ENCODE results near the gene LHX3. TPM values are rescaled to one million over a fixed set of nuclear protein-coding genes. Genes with fewer than 3 reads are reported as not detected.

The LHX3 gene
- total and polyA plus RNA-seq, 2 donors (not counting 1 experiment from before 2014, with no cell fraction given), result not detected

DNA sequence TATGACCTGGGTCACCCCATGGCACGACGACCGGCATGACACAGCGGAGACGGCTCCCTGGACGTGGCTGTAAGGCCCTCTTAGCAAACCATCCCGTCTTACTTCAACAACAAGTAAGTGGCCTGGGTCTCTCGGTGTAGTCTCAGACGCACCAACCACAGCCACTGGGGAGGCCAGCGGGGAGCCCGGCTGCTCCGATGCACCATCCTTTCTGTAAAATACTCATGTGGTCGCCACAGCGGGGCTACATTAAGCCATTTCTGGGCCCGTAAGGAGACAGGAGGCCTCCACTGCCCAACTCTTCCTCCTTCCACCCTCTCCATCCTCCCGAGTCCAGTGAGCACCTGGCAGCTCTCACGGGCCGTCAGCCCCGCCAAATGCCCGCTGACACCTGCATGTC lies 36.0 kb upstream of the LHX3 start:
- H3K4me1 ChIP-seq (ENCODE audit: control insufficient read depth, extremely low read depth, insufficient read depth, low read length), result peaks cover 4% of the 10 kb centered on the region
- TF ChIP-seq, protein P1, sequence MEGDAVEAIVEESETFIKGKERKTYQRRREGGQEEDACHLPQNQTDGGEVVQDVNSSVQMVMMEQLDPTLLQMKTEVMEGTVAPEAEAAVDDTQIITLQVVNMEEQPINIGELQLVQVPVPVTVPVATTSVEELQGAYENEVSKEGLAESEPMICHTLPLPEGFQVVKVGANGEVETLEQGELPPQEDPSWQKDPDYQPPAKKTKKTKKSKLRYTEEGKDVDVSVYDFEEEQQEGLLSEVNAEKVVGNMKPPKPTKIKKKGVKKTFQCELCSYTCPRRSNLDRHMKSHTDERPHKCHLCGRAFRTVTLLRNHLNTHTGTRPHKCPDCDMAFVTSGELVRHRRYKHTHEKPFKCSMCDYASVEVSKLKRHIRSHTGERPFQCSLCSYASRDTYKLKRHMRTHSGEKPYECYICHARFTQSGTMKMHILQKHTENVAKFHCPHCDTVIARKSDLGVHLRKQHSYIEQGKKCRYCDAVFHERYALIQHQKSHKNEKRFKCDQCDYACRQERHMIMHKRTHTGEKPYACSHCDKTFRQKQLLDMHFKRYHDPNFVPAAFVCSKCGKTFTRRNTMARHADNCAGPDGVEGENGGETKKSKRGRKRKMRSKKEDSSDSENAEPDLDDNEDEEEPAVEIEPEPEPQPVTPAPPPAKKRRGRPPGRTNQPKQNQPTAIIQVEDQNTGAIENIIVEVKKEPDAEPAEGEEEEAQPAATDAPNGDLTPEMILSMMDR (conservative IDR thresholded peaks at IDR 0.05 in 1 of 2, IDR thresholded peaks at IDR 0.05 in 1 of 2; ENCODE audit: low read depth in 1 of 2, low read length in 2 of 2), result no peak
- TF ChIP-seq EZH2 (IDR thresholded peaks at IDR 0.05; ENCODE audit: low read length, missing control alignments), result no peak
- H3K9me3 ChIP-seq (ENCODE audit: control insufficient read depth, insufficient read depth, low read depth, low read length), result no peaks in the 10 kb centered on the region
- H3K9ac ChIP-seq (ENCODE audit: insufficient read depth, low read length), result no peak overlapping the region
- H3K36me3 ChIP-seq (ENCODE audit: control insufficient read depth, insufficient read depth, low read length), result peaks cover 2% of the 10 kb centered on the region
- no peaks in the 10 kb centered on the region for H4K20me1 ChIP-seq (ENCODE audit: control insufficient read depth, extremely low read depth, insufficient read depth, low read length)
- DNase-seq (ENCODE audit: low read depth in 2 of 2), result no peak
- H2AFZ ChIP-seq (ENCODE audit: low read length), result no peak overlapping the region
- no peak overlapping the region for H3K4me2 ChIP-seq (ENCODE audit: extremely low read depth, insufficient read depth, low read length)
- no peak overlapping the region for H3K27ac ChIP-seq (ENCODE audit: insufficient read depth, low read length)
- H3K79me2 ChIP-seq (ENCODE audit: control insufficient read depth, insufficient read depth, low read length), result peaks cover 23% of the 10 kb centered on the region
- H3K4me3 ChIP-seq (replicated peaks in 1 of 4; ENCODE audit: control extremely low read depth in 1 of 4, insufficient read depth in 1 of 4, low read depth in 3 of 4, low read length in 4 of 4), result no peak overlapping the region
- no peaks in the 10 kb centered on the region for H3K27me3 ChIP-seq (ENCODE audit: control insufficient read depth, insufficient read depth, low read length)

- Histone ChIP-seq H3K9ac (ENCODE audit: insufficient read depth, low read length) (no peak overlapping the region), H3K79me2 (ENCODE audit: control insufficient read depth, insufficient read depth, low read length) (peaks cover 22% of the 10 kb centered on the region), H3K36me3 (ENCODE audit: control insufficient read depth, insufficient read depth, low read length) (peaks cover 2% of the 10 kb centered on the region), H2AFZ (ENCODE audit: low read length) (no peak overlapping the region), H3K4me3 (replicated peaks in 1 of 4; ENCODE audit: control extremely low read depth in 1 of 4, insufficient read depth in 1 of 4, low read depth in 3 of 4, low read length in 4 of 4) (no peak overlapping the region), H3K27me3 (ENCODE audit: control insufficient read depth, insufficient read depth, low read length) (no peaks in the 10 kb centered on the region), H3K27ac (ENCODE audit: insufficient read depth, low read length) (no peak overlapping the region), H3K4me1 (ENCODE audit: control insufficient read depth, extremely low read depth, insufficient read depth, low read length) (peaks cover 4% of the 10 kb centered on the region), H3K4me2 (ENCODE audit: extremely low read depth, insufficient read depth, low read length) (no peak overlapping the region), H4K20me1 (ENCODE audit: control insufficient read depth, extremely low read depth, insufficient read depth, low read length) (no peaks in the 10 kb centered on the region), H3K9me3 (ENCODE audit: control insufficient read depth, insufficient read depth, low read depth, low read length) (no peaks in the 10 kb centered on the region)
- DNase-seq (ENCODE audit: low read depth in 2 of 2), result no peak
- no peak for TF ChIP-seq EZH2 (IDR thresholded peaks at IDR 0.05; ENCODE audit: low read length, missing control alignments)
- TF ChIP-seq, protein P1 (conservative IDR thresholded peaks at IDR 0.05 in 1 of 2, IDR thresholded peaks at IDR 0.05 in 1 of 2; ENCODE audit: low read depth in 1 of 2, low read length in 2 of 2), result no peak
These were observed 35.0 kb upstream of the LHX3 start for GRCh38 chr9:136239983-136240330.

DNA sequence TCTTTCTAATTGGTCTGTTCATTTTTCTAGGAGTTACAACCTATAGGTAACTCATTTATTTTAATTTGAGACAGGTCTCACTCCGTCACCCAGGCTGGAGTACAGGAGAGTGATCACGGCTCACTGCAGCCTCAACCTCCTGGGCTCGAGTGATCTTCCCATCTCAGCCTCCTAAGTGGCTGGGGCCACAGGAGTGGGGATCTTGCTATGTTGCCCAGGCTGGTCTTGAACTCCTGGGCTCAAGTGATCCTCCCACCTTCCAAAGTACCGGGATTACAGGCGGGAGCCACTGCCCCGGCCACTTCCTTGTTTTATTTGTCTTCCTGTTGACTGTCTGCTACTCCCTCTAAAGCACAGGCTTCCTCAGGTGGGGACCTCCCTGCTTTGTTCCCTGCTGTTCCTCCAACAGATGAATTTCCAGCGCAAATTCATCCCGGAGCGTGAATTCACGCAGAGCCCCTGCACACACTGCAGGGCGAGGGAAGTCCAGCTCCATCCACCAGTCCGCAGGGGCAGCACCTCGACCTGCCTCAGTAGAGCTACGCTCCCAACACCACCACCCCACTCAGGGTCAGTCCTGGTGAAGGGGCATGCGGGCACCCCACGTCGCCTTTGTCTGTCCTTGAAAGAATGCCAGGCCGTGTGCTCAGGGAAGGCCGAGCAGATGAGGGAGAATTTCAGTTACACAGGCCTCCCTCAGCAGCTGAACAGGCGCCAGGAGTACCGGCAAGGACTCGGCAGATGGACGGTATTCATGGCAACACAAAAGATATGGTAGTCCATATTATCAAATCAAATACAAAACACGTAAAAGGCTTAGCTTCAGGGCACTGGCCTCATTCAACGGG lies 34.4 kb upstream of the LHX3 start:
- no peak for TF ChIP-seq EZH2 (IDR thresholded peaks at IDR 0.05; ENCODE audit: low read length, missing control alignments)
- TF ChIP-seq, protein P1 (conservative IDR thresholded peaks at IDR 0.05 in 1 of 2, IDR thresholded peaks at IDR 0.05 in 1 of 2; ENCODE audit: low read depth in 1 of 2, low read length in 2 of 2), result no peak
- H3K4me2 ChIP-seq (ENCODE audit: extremely low read depth, insufficient read depth, low read length), result no peak overlapping the region
- H3K4me1 ChIP-seq (ENCODE audit: control insufficient read depth, extremely low read depth, insufficient read depth, low read length), result no peaks in the 10 kb centered on the region
- H3K27ac ChIP-seq (ENCODE audit: insufficient read depth, low read length), result no peak overlapping the region
- no peak overlapping the region for H3K4me3 ChIP-seq (replicated peaks in 1 of 4; ENCODE audit: control extremely low read depth in 1 of 4, insufficient read depth in 1 of 4, low read depth in 3 of 4, low read length in 4 of 4)
- H3K9me3 ChIP-seq (ENCODE audit: control insufficient read depth, insufficient read depth, low read depth, low read length), result no peaks in the 10 kb centered on the region
- no peak overlapping the region for H3K9ac ChIP-seq (ENCODE audit: insufficient read depth, low read length)
- no peak for DNase-seq (ENCODE audit: low read depth in 2 of 2)
- H3K36me3 ChIP-seq (ENCODE audit: control insufficient read depth, insufficient read depth, low read length), result peaks cover 2% of the 10 kb centered on the region
- no peak overlapping the region for H2AFZ ChIP-seq (ENCODE audit: low read length)
- peaks cover 19% of the 10 kb centered on the region for H3K79me2 ChIP-seq (ENCODE audit: control insufficient read depth, insufficient read depth, low read length)
- H4K20me1 ChIP-seq (ENCODE audit: control insufficient read depth, extremely low read depth, insufficient read depth, low read length), result peaks cover 2% of the 10 kb centered on the region
- no peaks in the 10 kb centered on the region for H3K27me3 ChIP-seq (ENCODE audit: control insufficient read depth, insufficient read depth, low read length)
